H1 (cell line): Measurements from ENCODE around the gene PRKCA. TPM values are rescaled to one million over a fixed set of nuclear protein-coding genes. Genes with fewer than 3 reads are reported as not detected.

Source experiments
- CBX8 ChIP-seq: fragments of 300-800, 300-1000 bp; sonication (generic); IDR thresholded peaks from 2 replicates; pipeline ENCODE4 v1.7.1; 2016; ENCODE audit warnings: low read depth, low read length, borderline replicate concordance
- SIN3A ChIP-seq, 2 experiments: IDR thresholded peaks in 1 of 2; conservative IDR thresholded peaks in 1 of 2; 2 replicates each; pipeline ENCODE4 v1.6.1; 2011 to 2012; ENCODE audit warnings: low read length in 2 of 2, improper control_type of control experiment in 1 of 2, low read depth in 1 of 2, mild to moderate bottlenecking in 1 of 2
- TAF1 ChIP-seq: IDR thresholded peaks from 2 replicates; pipeline ENCODE4 v1.6.1; 2011; ENCODE audit warnings: mild to moderate bottlenecking, low read depth, low read length
- TAF7 ChIP-seq: optimal IDR thresholded peaks from 2 replicates; pipeline ENCODE3; 2011; ENCODE audit warnings: low read depth, mild to moderate bottlenecking, inconsistent platforms, low read length, moderate library complexity, borderline replicate concordance
- polyA plus RNA-seq, 7 experiments: library from polyadenylated mRNA; depleted of rRNA in 3 of 7; stranded (reverse) in 5 of 7; unstranded in 2 of 7; fragments of >200 nt in 5 of 7; fragments of 200-250 nt in 2 of 7; gene quantifications; 1 replicate in 5 of 7; 2 replicates in 1 of 7; 4 replicates in 1 of 7; pipeline versions ENCODE4 v1.2.1 to v1.2.3, GENCODE V29; 2011 to 2013; ENCODE audit warnings: missing spikeins in 2 of 7, mixed read lengths in 2 of 7
- total RNA-seq: library from RNA; stranded (reverse); fragmentation: NEBNext Ultra II Directional; extraction: Animal tissue kit (Norgen Biotek cat#: 25700); gene quantifications from 2 replicates; pipeline ENCODE4 v1.2.1, GENCODE V29; 2021
- TF ChIP-seq, protein P1 (sequence below): fragments of 300-600 bp; sonication (generic); IDR thresholded peaks from 2 replicates; pipeline ENCODE4 v1.7.1; 2012; ENCODE audit warnings: low read length, moderate library complexity, mild to moderate bottlenecking, inconsistent platforms; ENCODE audit not compliant: insufficient replicate concordance
- TF ChIP-seq, protein P2 (sequence below), 3 experiments: IDR thresholded peaks; 1 replicate in 2 of 3; 2 replicates in 1 of 3; pipeline versions ENCODE4 v1.5.1 to v1.6.1; 2011; ENCODE audit warnings: low read length in 3 of 3, mild to moderate bottlenecking in 3 of 3, inconsistent platforms in 2 of 3, low read depth in 1 of 3, moderate library complexity in 1 of 3; ENCODE audit not compliant: insufficient read depth in 1 of 3; ENCODE audit errors: control extremely low read depth in 1 of 3

The PRKCA gene
- total and polyA plus RNA-seq, 2 of the 8 experiments (the other 6 are each of a cell fraction or from before 2014, with no cell fraction given) = 5.8 to 17.8 TPM

DNA sequence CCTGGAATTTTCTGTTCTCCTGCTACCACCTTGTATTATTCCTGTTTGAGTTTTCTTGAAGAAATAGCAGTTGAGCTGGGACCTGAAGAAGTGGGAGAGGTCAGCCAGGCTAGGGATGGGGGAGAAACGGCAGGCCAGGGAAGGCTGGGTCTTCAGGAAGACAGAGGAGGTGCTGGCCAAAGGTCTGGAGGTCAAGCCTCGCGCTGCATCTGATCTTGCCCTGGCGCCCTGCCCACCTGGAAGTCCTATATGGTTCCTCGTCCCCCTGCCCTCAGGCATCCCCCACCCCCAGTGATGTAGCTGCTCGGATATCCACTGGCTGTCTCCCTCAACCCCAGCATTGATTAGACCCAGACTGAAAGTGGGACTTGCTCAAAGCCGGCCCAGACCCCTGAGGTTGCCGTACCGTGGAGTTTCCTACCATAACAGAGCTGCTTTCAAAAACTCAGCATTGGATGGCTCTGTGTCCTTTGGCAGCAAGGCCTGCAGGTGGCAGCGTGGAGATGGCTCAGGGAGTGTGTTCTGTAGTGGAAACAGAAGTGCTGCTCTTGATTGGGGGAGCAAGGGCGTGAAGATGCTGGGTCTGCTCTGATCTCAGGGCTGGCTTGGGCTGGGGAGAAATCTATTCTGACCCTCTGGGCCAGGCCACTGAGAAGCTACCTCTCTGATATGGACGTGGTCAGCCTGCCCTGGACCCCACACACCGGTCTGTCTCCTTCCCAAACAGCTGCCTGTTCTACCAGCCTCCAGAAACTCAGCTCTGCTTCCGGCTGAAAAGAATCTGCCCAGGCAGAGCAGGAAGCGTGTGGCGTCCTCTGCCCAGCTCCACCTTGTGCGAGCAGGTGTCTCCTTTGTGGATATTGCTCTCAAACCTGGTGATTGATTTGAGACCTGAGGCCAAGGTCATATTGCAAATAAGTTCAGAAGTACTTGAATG, 425.5 kb downstream of the PRKCA start (continued):
- TF ChIP-seq, protein P1, sequence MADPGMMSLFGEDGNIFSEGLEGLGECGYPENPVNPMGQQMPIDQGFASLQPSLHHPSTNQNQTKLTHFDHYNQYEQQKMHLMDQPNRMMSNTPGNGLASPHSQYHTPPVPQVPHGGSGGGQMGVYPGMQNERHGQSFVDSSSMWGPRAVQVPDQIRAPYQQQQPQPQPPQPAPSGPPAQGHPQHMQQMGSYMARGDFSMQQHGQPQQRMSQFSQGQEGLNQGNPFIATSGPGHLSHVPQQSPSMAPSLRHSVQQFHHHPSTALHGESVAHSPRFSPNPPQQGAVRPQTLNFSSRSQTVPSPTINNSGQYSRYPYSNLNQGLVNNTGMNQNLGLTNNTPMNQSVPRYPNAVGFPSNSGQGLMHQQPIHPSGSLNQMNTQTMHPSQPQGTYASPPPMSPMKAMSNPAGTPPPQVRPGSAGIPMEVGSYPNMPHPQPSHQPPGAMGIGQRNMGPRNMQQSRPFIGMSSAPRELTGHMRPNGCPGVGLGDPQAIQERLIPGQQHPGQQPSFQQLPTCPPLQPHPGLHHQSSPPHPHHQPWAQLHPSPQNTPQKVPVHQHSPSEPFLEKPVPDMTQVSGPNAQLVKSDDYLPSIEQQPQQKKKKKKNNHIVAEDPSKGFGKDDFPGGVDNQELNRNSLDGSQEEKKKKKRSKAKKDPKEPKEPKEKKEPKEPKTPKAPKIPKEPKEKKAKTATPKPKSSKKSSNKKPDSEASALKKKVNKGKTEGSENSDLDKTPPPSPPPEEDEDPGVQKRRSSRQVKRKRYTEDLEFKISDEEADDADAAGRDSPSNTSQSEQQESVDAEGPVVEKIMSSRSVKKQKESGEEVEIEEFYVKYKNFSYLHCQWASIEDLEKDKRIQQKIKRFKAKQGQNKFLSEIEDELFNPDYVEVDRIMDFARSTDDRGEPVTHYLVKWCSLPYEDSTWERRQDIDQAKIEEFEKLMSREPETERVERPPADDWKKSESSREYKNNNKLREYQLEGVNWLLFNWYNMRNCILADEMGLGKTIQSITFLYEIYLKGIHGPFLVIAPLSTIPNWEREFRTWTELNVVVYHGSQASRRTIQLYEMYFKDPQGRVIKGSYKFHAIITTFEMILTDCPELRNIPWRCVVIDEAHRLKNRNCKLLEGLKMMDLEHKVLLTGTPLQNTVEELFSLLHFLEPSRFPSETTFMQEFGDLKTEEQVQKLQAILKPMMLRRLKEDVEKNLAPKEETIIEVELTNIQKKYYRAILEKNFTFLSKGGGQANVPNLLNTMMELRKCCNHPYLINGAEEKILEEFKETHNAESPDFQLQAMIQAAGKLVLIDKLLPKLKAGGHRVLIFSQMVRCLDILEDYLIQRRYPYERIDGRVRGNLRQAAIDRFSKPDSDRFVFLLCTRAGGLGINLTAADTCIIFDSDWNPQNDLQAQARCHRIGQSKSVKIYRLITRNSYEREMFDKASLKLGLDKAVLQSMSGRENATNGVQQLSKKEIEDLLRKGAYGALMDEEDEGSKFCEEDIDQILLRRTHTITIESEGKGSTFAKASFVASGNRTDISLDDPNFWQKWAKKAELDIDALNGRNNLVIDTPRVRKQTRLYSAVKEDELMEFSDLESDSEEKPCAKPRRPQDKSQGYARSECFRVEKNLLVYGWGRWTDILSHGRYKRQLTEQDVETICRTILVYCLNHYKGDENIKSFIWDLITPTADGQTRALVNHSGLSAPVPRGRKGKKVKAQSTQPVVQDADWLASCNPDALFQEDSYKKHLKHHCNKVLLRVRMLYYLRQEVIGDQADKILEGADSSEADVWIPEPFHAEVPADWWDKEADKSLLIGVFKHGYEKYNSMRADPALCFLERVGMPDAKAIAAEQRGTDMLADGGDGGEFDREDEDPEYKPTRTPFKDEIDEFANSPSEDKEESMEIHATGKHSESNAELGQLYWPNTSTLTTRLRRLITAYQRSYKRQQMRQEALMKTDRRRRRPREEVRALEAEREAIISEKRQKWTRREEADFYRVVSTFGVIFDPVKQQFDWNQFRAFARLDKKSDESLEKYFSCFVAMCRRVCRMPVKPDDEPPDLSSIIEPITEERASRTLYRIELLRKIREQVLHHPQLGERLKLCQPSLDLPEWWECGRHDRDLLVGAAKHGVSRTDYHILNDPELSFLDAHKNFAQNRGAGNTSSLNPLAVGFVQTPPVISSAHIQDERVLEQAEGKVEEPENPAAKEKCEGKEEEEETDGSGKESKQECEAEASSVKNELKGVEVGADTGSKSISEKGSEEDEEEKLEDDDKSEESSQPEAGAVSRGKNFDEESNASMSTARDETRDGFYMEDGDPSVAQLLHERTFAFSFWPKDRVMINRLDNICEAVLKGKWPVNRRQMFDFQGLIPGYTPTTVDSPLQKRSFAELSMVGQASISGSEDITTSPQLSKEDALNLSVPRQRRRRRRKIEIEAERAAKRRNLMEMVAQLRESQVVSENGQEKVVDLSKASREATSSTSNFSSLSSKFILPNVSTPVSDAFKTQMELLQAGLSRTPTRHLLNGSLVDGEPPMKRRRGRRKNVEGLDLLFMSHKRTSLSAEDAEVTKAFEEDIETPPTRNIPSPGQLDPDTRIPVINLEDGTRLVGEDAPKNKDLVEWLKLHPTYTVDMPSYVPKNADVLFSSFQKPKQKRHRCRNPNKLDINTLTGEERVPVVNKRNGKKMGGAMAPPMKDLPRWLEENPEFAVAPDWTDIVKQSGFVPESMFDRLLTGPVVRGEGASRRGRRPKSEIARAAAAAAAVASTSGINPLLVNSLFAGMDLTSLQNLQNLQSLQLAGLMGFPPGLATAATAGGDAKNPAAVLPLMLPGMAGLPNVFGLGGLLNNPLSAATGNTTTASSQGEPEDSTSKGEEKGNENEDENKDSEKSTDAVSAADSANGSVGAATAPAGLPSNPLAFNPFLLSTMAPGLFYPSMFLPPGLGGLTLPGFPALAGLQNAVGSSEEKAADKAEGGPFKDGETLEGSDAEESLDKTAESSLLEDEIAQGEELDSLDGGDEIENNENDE = no peak
- TF ChIP-seq SIN3A (conservative IDR thresholded peaks at IDR 0.05 in 1 of 2, IDR thresholded peaks at IDR 0.05 in 1 of 2; ENCODE audit: low read depth in 1 of 2, low read length in 2 of 2) (no peak), TAF7 (no peak), TAF1 (no peak), CBX8 (no peak)
- TF ChIP-seq, protein P2, sequence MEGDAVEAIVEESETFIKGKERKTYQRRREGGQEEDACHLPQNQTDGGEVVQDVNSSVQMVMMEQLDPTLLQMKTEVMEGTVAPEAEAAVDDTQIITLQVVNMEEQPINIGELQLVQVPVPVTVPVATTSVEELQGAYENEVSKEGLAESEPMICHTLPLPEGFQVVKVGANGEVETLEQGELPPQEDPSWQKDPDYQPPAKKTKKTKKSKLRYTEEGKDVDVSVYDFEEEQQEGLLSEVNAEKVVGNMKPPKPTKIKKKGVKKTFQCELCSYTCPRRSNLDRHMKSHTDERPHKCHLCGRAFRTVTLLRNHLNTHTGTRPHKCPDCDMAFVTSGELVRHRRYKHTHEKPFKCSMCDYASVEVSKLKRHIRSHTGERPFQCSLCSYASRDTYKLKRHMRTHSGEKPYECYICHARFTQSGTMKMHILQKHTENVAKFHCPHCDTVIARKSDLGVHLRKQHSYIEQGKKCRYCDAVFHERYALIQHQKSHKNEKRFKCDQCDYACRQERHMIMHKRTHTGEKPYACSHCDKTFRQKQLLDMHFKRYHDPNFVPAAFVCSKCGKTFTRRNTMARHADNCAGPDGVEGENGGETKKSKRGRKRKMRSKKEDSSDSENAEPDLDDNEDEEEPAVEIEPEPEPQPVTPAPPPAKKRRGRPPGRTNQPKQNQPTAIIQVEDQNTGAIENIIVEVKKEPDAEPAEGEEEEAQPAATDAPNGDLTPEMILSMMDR (IDR thresholded peaks at IDR 0.05; ENCODE audit: control extremely low read depth in 1 of 3, insufficient read depth in 1 of 3, low read depth in 1 of 3, low read length in 3 of 3) = peak; percentile 82 to 92 (median 88)
